NCI-H2227 (cell line): ENCODE results near the gene FAM222A.

Source experiments
- DNase-seq: peaks from one replicate; lab custom pipeline; 2025; ENCODE audit not compliant: unreplicated experiment; lab: John Stamatoyannopoulos, UW

FAM222A gene

GRCh38 chr12:109793826-109794501 lies 80.3 kb downstream of the FAM222A start:
- no peak for DNase-seq

- no peak for DNase-seq
Measured at GRCh38 chr12:109795023-109795422, 81.4 kb downstream of the FAM222A start.

GRCh38 chr12:109796057-109796456 lies 82.4 kb downstream of the FAM222A start:
- DNase-seq = no peak

- no peak for DNase-seq
Measured at GRCh38 chr12:109797905-109798669, 84.5 kb downstream of the FAM222A start.

GRCh38 chr12:109798691-109799090 lies 85.1 kb downstream of the FAM222A start:
- no peak for DNase-seq

GRCh38 chr12:109800536-109800935 lies 86.9 kb downstream of the FAM222A start:
- no peak for DNase-seq

- no peak for DNase-seq
Measured at GRCh38 chr12:109802828-109803227, 89.2 kb downstream of the FAM222A start.

- DNase-seq = no peak
Measured at GRCh38 chr12:109803678-109804077, 90.1 kb downstream of the FAM222A start.

- DNase-seq = peak; percentile 71
Measured at GRCh38 chr12:109804820-109805761, 91.5 kb downstream of the FAM222A start.

- no peak for DNase-seq
Measured at GRCh38 chr12:109807954-109808643, 94.5 kb downstream of the FAM222A start.

- DNase-seq = no peak
Measured at GRCh38 chr12:109808876-109809646, 95.4 kb downstream of the FAM222A start.

GRCh38 chr12:109810954-109811623 lies 97.5 kb downstream of the FAM222A start:
- DNase-seq = no peak

GRCh38 chr12:109811624-109811995 lies 98.0 kb downstream of the FAM222A start:
- DNase-seq = no peak

GRCh38 chr12:109813810-109814416 lies 100.3 kb downstream of the FAM222A start:
- DNase-seq = no peak

- no peak for DNase-seq
Measured at GRCh38 chr12:109814600-109815150, 101.0 kb downstream of the FAM222A start.

- no peak for DNase-seq
Measured at GRCh38 chr12:109815225-109815624, 101.6 kb downstream of the FAM222A start.

GRCh38 chr12:109815757-109816617 lies 102.4 kb downstream of the FAM222A start:
- no peak for DNase-seq

GRCh38 chr12:109816870-109817269 lies 103.2 kb downstream of the FAM222A start:
- DNase-seq = no peak
